ENCODE results near the gene MEGF8. TPM values are rescaled to one million over a fixed set of nuclear protein-coding genes. Genes with fewer than 3 reads are reported as not detected.
A peak's percentile ranks its signal among the peaks of the same experiment; 100 is the strongest.

The MEGF8 gene
- total and polyA plus RNA-seq, 2 donors (not counting 3 experiments of a cell fraction or from before 2014, with no cell fraction given): 20.6 to 39.6 TPM

DNA sequence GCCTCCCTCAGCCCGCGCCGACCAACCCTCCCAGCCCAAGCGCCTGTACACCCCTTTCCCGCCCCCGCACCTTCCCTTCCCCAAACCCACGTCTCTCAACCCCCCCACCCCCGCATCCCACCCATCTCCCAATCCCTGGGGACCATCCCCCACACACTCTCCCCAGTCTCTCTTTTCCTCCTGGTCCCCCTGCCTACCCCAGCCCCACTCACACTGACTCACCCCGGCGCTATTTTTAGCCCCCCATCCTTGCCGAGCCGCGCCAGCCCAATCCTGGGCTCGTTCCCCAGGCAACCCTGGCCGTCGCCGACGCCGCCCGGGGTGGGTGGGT lies 44.7 kb upstream of the MEGF8 start:
- ChIA-PET CTCF (interaction anchor here (1.4 to 7.4 kb wide), 3 partner anchors 10 to 34 kb away, joined by 5 to 365 read pairs (median 24); partner anchors contain the start of genes CIC and GSK3A), POLR2A (interaction anchor here (1.8 kb wide), 1 partner anchor 38 kb away, joined by 11 read pairs; the partner anchor contains the start of gene GSK3A)
- Histone ChIP-seq H4K20me1 (replicated peaks; ENCODE audit: control insufficient read depth, extremely low read depth, insufficient read depth, low read length) (no peaks in the 10 kb centered on the region), H3K4me3 (replicated peaks in 1 of 3; ENCODE audit: insufficient read depth in 1 of 3, low read depth in 1 of 3, low read length in 3 of 3) (peak overlapping the region; percentile 61 to 74 (median 70)), H3K79me2 (ENCODE audit: control insufficient read depth, insufficient read depth, low read length) (peaks cover 26% of the 10 kb centered on the region), H3K9ac (replicated peaks; ENCODE audit: extremely low read depth, insufficient read depth, low read length) (no peak overlapping the region), H3K36me3 (ENCODE audit: control insufficient read depth in 2 of 2, extremely low read depth in 1 of 2, insufficient read depth in 2 of 2, low read length in 2 of 2) (no peaks in the 10 kb centered on the region), H3K4me1 (ENCODE audit: control insufficient read depth, extremely low read depth, insufficient read depth, low read length) (peaks cover 60% of the 10 kb centered on the region), H3K27me3 (ENCODE audit: control insufficient read depth in 2 of 2, insufficient read depth in 2 of 2, low read length in 2 of 2) (no peaks in the 10 kb centered on the region), H3K9me1 (replicated peaks; ENCODE audit: control insufficient read depth, extremely low read depth, insufficient read depth, low read length) (no peaks in the 10 kb centered on the region), H2AFZ (ENCODE audit: low read depth, low read length) (no peak overlapping the region), H3K27ac (ENCODE audit: insufficient read depth, low read depth, low read length) (peak overlapping the region; percentile 22), H3K9me3 (replicated peaks; ENCODE audit: control insufficient read depth, insufficient read depth, low read length) (no peaks in the 10 kb centered on the region), H3K4me2 (ENCODE audit: insufficient read depth, low read length) (peak overlapping the region; percentile 79)
- FAIRE-seq: no peak
- peak; percentile 39 for DNase-seq (ENCODE audit: low read depth, low spot score)
- intact Hi-C loops (cut with micrococcal nuclease): loop anchor here (1.0 to 2.0 kb wide), 7 partner anchors 12 to 168 kb away; partner anchors contain the start of genes DEDD2, ERF, MEGF8 and POU2F2
- TF ChIP-seq, protein P1, sequence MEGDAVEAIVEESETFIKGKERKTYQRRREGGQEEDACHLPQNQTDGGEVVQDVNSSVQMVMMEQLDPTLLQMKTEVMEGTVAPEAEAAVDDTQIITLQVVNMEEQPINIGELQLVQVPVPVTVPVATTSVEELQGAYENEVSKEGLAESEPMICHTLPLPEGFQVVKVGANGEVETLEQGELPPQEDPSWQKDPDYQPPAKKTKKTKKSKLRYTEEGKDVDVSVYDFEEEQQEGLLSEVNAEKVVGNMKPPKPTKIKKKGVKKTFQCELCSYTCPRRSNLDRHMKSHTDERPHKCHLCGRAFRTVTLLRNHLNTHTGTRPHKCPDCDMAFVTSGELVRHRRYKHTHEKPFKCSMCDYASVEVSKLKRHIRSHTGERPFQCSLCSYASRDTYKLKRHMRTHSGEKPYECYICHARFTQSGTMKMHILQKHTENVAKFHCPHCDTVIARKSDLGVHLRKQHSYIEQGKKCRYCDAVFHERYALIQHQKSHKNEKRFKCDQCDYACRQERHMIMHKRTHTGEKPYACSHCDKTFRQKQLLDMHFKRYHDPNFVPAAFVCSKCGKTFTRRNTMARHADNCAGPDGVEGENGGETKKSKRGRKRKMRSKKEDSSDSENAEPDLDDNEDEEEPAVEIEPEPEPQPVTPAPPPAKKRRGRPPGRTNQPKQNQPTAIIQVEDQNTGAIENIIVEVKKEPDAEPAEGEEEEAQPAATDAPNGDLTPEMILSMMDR (IDR thresholded peaks at IDR 0.05; ENCODE audit: extremely low read depth in 1 of 2, insufficient read depth in 1 of 2, low read depth in 1 of 2, low read length in 2 of 2): no peak
- TF ChIP-seq GATA2 (IDR thresholded peaks at IDR 0.05; ENCODE audit: insufficient read depth, insufficient read length, low read depth, low read length) (no peak), JUN (IDR thresholded peaks at IDR 0.05; ENCODE audit: borderline replicate concordance, insufficient read depth, insufficient read length, low read depth) (no peak), EZH2 (IDR thresholded peaks at IDR 0.05; ENCODE audit: borderline replicate concordance, low read depth, low read length, severe bottlenecking) (no peak), MYC (IDR thresholded peaks at IDR 0.05; ENCODE audit: low read depth, low read length) (no peak), POLR2A (IDR thresholded peaks at IDR 0.05; ENCODE audit: low read depth, low read length) (no peak), POLR2AphosphoS5 (IDR thresholded peaks at IDR 0.05; ENCODE audit: insufficient read depth, low read depth, low read length) (no peak), FOS (IDR thresholded peaks at IDR 0.05; ENCODE audit: borderline replicate concordance, insufficient read depth, low read length) (no peak)
- TF ChIP-seq, protein P2, sequence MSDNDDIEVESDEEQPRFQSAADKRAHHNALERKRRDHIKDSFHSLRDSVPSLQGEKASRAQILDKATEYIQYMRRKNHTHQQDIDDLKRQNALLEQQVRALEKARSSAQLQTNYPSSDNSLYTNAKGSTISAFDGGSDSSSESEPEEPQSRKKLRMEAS (IDR thresholded peaks at IDR 0.05; ENCODE audit: insufficient read depth, insufficient read length): no peak
- BruUV-seq (replicated peaks): no TSS peak
- dilution Hi-C loops (cut with MboI; ENCODE audit: extremely low pct_ligation_motif_present, low sequenced_read_pairs): no loop called here

Measured in endothelial cell of umbilical vein (primary cell).